ENCODE measurements around the gene MSGN1. TPM values are rescaled to one million over a fixed set of nuclear protein-coding genes. Genes with fewer than 3 reads are reported as not detected.

Gene MSGN1
- total and polyA plus RNA-seq, 2 donors from 2014 or later: not detected

DNA sequence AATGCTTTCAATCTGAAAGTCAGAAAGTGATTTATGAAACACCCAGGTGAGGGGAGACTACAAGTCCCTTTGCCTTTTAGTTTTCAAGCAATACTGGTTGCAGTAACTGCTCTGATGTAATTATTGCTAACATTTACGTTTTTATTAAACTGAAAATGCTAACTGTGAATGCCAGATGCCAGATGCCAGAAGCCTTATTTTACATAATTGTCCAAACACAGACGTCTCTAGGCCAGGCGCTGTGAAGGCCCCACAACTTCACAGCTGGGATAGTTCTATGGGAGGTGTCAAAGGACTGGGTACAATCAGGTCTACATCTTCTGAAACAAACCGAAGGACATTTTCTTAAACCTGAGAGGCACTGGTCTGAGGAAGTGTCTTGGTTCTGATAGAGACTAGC, 27.5 kb upstream of the MSGN1 start:
- FAIRE-seq: no peak
- no peaks in the 10 kb centered on the region for H3K27me3 ChIP-seq (ENCODE audit: control insufficient read depth, insufficient read depth, low read length)
- DNase-seq: no peak
- H3K4me1 ChIP-seq (ENCODE audit: control insufficient read depth in 2 of 3, insufficient read depth in 2 of 3, low read depth in 1 of 3, low read length in 3 of 3): no peaks in the 10 kb centered on the region
- H3K9ac ChIP-seq (ENCODE audit: low read length in 3 of 3): no peak overlapping the region
- H3K36me3 ChIP-seq (ENCODE audit: control insufficient read depth in 2 of 3, insufficient read depth in 3 of 3, low read length in 3 of 3): no peaks in the 10 kb centered on the region
- H3K4me3 ChIP-seq (ENCODE audit: low read length in 3 of 3): no peak overlapping the region
- intact Hi-C loops (cut with DNase I): no loop called here
- TF ChIP-seq, protein P1, sequence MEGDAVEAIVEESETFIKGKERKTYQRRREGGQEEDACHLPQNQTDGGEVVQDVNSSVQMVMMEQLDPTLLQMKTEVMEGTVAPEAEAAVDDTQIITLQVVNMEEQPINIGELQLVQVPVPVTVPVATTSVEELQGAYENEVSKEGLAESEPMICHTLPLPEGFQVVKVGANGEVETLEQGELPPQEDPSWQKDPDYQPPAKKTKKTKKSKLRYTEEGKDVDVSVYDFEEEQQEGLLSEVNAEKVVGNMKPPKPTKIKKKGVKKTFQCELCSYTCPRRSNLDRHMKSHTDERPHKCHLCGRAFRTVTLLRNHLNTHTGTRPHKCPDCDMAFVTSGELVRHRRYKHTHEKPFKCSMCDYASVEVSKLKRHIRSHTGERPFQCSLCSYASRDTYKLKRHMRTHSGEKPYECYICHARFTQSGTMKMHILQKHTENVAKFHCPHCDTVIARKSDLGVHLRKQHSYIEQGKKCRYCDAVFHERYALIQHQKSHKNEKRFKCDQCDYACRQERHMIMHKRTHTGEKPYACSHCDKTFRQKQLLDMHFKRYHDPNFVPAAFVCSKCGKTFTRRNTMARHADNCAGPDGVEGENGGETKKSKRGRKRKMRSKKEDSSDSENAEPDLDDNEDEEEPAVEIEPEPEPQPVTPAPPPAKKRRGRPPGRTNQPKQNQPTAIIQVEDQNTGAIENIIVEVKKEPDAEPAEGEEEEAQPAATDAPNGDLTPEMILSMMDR (IDR thresholded peaks at IDR 0.05; ENCODE audit: borderline replicate concordance, extremely low read depth, insufficient read depth): no peak
- no peaks in the 10 kb centered on the region for H3K9me3 ChIP-seq (ENCODE audit: control insufficient read depth in 2 of 3, insufficient read depth in 1 of 3, low read length in 3 of 3)
- H3K27ac ChIP-seq (ENCODE audit: low read depth in 2 of 2, low read length in 2 of 2): no peak overlapping the region

DNA sequence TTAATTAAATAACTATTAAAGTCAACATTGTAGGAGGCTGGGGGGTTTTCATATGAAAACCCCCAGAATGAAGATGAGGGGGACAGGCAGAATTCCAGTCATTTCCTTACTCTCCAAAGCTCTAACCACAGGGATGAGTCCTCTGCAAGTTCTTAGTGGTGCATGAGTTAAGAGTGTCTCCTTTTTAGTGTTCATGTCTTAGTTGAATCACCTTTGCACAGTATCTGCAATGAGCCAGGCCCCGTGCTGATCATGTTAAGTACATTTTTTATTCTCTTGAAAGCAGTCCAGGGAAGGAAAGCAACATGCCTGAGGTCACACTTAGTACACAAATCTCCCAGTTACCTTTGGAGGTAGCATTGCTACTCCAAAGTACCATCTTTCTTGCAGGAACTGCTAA, 25.7 kb upstream of the MSGN1 start:
- H3K27ac ChIP-seq (ENCODE audit: low read depth in 2 of 2, low read length in 2 of 2): no peak overlapping the region
- H3K36me3 ChIP-seq (ENCODE audit: control insufficient read depth in 2 of 3, insufficient read depth in 3 of 3, low read length in 3 of 3): no peaks in the 10 kb centered on the region
- intact Hi-C loops (cut with DNase I): no loop called here
- DNase-seq (no peak), FAIRE-seq (no peak)
- H3K4me1 ChIP-seq (ENCODE audit: control insufficient read depth in 2 of 3, insufficient read depth in 2 of 3, low read depth in 1 of 3, low read length in 3 of 3): no peaks in the 10 kb centered on the region
- TF ChIP-seq, protein P1 (IDR thresholded peaks at IDR 0.05; ENCODE audit: borderline replicate concordance, extremely low read depth, insufficient read depth): no peak
- no peaks in the 10 kb centered on the region for H3K9me3 ChIP-seq (ENCODE audit: control insufficient read depth in 2 of 3, insufficient read depth in 1 of 3, low read length in 3 of 3)
- no peaks in the 10 kb centered on the region for H3K27me3 ChIP-seq (ENCODE audit: control insufficient read depth, insufficient read depth, low read length)
- no peak overlapping the region for H3K4me3 ChIP-seq (ENCODE audit: low read length in 3 of 3)
- no peak overlapping the region for H3K9ac ChIP-seq (ENCODE audit: low read length in 3 of 3)

DNA sequence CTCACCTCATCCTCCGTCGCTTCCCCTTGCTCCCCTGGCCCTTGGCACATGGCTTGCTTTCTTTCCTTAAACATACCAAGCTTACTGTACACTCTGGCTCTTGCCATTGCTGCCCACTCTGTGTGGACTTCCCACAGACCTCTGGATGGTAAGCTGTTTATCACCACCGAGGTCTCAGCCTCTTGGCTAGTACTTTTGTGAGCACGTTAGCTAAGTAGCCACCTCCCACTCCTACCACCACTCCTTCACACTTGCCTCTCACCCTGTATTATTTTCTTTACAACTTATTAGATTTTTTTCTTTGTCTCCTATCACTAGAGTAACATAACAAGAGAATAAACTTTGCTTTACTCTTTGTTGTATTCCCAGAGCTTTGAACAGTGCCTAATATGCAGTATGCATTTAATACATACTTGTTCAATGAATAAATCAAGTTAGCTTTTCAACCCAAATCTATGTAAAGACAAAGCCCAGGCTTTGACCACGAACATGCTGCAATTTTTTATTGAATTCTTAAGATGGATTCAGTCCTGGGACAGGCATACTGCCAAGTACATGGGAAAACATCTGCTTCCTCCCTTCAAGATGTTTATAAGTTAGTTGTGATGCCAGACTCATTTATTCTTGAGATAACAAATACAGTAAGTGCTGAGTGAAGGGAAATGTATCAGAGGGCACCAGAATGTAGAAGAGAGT, 25.0 kb upstream of the MSGN1 start:
- Histone ChIP-seq H3K27me3 (ENCODE audit: control insufficient read depth, insufficient read depth, low read length) (no peaks in the 10 kb centered on the region), H3K9me3 (ENCODE audit: control insufficient read depth in 2 of 3, insufficient read depth in 1 of 3, low read length in 3 of 3) (no peaks in the 10 kb centered on the region), H3K9ac (ENCODE audit: low read length in 3 of 3) (no peak overlapping the region), H3K4me3 (ENCODE audit: low read length in 3 of 3) (no peak overlapping the region), H3K27ac (ENCODE audit: low read depth in 2 of 2, low read length in 2 of 2) (no peak overlapping the region), H3K36me3 (ENCODE audit: control insufficient read depth in 2 of 3, insufficient read depth in 3 of 3, low read length in 3 of 3) (no peaks in the 10 kb centered on the region), H3K4me1 (ENCODE audit: control insufficient read depth in 2 of 3, insufficient read depth in 2 of 3, low read depth in 1 of 3, low read length in 3 of 3) (no peaks in the 10 kb centered on the region)
- TF ChIP-seq, protein P1 (IDR thresholded peaks at IDR 0.05; ENCODE audit: borderline replicate concordance, extremely low read depth, insufficient read depth): no peak
- intact Hi-C loops (cut with DNase I): no loop called here
- DNase-seq (peak in 1 of 5 donors; percentile 59), FAIRE-seq (no peak)

DNA sequence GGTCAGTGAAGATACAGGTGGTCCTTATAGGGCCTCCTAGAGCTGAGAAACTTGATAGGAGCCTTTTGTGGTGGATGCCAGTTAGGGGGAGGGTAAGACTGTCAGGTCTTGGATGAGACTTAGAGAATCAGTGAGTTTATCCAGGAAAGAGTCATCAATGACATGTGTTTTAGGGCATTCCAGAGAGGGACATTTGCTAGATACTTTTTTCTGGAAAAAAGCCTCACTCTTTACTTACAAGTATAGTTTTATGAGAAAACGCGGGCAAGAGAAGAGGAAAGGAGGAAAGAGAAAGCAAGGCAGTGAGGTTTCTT, 24.5 kb upstream of the MSGN1 start:
- Histone ChIP-seq H3K9me3 (ENCODE audit: control insufficient read depth in 2 of 3, insufficient read depth in 1 of 3, low read length in 3 of 3) (no peaks in the 10 kb centered on the region), H3K4me3 (ENCODE audit: low read length in 3 of 3) (no peak overlapping the region), H3K9ac (ENCODE audit: low read length in 3 of 3) (no peak overlapping the region), H3K36me3 (ENCODE audit: control insufficient read depth in 2 of 3, insufficient read depth in 3 of 3, low read length in 3 of 3) (no peaks in the 10 kb centered on the region), H3K27me3 (ENCODE audit: control insufficient read depth, insufficient read depth, low read length) (no peaks in the 10 kb centered on the region), H3K27ac (ENCODE audit: low read depth in 2 of 2, low read length in 2 of 2) (no peak overlapping the region), H3K4me1 (ENCODE audit: control insufficient read depth in 2 of 3, insufficient read depth in 2 of 3, low read depth in 1 of 3, low read length in 3 of 3) (no peaks in the 10 kb centered on the region)
- no peak for FAIRE-seq
- DNase-seq: no peak
- intact Hi-C loops (cut with DNase I): no loop called here
- TF ChIP-seq, protein P1 (IDR thresholded peaks at IDR 0.05; ENCODE audit: borderline replicate concordance, extremely low read depth, insufficient read depth): no peak
